ENCODE measurements around the gene TPM1. TPM values are rescaled to one million over a fixed set of nuclear protein-coding genes. Genes with fewer than 3 reads are reported as not detected.

TPM1 gene
- total RNA-seq, 4 donors from 2014 or later: 167 to 702 (median 252) TPM

DNA sequence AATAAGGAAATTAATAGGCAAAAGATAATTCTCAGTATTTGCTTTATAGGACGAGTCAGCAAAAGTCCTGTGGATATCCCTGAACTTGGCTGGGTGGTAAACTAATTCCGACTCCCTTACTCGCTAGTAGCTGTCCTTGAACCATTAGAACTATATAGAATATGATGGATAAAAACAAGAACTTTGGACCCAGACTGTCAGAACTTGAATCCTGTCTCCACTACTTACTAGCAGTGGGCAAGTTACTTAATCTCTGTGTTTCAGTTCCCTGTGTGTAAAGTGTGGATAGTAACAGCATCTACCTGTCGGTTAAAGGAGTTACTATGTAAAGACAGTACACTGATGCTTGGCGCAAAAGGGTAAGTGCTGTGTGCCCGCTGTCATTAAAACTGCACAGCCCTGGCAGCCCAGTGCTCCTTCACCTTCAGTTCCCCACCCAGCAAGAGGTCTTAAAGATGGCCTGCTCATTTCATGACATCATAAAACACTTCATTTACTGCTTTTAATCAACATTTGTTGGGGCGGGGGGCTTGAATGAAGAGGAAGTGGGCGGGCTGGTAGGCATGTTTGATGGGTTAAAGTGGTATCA lies 7.3 kb downstream of the TPM1 start:
- DNase-seq (ENCODE audit: low spot score) (no peak), ATAC-seq (ENCODE audit: low FRiP score) (no peak)
- TF ChIP-seq CTCF (IDR thresholded peaks at IDR 0.05): no peak

DNA sequence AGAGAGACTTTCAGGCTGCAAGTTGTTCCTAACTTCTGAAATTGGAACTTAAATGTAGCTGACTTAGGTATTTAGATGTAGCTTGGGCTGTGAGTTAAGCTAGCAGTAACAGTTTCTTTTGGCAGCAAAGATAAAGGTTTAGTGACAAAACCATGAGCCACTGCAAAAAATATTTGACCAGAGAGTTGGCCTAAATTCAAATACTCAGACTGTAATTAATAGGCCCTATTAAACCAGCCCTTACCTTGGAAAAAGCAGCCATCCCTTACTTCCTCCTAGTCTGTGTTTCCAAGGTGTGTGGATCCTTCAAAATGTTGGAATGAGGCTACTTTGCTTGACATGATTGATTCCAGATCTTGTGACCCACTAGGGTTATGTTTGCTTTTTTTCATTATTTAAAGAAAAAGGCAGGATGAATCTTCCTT lies 8.2 kb downstream of the TPM1 start:
- no peak for TF ChIP-seq CTCF (IDR thresholded peaks at IDR 0.05)
- ATAC-seq (ENCODE audit: low FRiP score): no peak
- no peak for DNase-seq (ENCODE audit: low spot score)

DNA sequence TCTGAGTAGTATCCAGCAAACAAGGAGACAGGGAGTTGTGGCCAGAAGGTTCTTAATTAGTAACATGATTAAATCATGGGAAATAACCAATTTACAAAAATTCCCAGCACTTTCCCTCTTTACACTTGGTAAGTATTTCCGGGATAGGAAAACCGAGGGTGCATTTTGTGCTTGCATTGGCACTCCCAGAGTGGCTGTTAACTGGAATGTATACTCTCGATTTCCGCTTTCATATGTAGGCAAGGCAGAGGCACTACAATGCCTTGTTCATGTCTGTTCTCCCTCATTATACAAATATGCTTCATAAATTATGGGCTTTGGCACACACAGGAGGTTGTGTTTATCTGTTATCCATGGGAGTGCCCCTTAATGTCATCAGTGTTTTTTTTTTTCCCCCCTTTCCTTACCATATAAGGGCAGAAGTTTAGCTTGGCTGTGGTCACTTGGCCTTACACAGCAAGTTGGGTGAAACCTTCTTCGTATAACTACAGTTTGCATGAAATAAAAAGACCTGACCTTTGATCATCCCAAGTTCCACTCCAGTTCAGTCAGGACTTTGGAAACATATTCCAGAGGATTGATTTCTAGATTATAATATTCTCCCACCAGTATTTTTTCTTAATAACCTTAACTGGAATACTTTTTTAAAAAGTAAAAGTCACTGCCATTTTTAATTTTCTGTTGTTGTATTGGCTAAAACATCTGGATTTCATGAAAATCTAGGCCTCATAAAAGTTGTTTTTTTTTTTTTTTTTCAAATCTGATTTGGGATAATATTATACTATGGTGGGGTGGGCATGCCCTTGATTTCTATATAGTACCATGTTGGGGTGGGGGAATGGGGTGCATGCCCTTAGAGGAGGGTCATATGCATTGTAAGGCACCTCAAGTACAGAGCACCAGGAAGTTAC lies 8.9 kb downstream of the TPM1 start:
- TF ChIP-seq CTCF (IDR thresholded peaks at IDR 0.05): no peak
- ATAC-seq (ENCODE audit: low FRiP score) (no peak), DNase-seq (ENCODE audit: low spot score) (no peak)

DNA sequence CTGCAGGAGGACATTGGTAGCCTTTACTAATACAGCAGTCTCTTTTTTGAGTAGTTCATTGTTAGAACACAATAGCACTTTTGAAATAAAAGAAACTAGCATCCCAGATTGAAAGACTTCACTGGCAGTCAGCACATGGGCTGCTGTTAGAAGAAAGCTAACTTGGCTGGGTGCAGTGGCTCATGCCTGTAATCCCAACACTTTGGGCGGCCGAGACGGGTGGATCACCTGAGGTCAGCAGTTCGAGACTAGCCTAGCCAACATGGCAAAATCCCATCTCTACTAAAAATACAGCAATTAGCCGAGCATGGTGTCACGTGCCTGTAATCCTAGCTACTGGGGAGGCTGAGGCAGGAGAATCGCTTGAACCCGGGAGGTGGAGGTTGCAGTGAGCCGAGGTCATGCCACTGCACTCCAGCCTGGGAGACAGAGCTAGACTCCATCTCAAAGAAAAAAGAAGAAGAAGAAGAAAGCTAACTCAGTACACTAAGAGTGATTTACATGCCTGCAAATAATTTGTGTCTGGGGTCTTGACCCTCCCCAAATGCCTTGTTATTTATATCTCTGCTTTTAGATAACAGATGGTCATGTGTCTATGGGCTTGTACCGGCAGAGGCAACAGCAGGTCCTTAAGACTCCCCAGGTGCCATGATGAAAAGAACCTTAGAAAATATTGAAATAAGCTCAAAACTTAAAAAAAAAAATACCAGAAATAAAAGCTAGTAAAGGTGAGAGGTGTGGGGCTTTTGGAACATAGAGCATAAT lies 9.7 kb downstream of the TPM1 start:
- TF ChIP-seq CTCF (IDR thresholded peaks at IDR 0.05): no peak
- DNase-seq (ENCODE audit: low spot score) (no peak), ATAC-seq (ENCODE audit: low FRiP score) (no peak)

GRCh38 chr15:63052961-63053698 lies 10.6 kb downstream of the TPM1 start:
- DNase-seq (ENCODE audit: low spot score) (no peak), ATAC-seq (ENCODE audit: low FRiP score) (no peak)
- TF ChIP-seq CTCF (IDR thresholded peaks at IDR 0.05): no peak

DNA sequence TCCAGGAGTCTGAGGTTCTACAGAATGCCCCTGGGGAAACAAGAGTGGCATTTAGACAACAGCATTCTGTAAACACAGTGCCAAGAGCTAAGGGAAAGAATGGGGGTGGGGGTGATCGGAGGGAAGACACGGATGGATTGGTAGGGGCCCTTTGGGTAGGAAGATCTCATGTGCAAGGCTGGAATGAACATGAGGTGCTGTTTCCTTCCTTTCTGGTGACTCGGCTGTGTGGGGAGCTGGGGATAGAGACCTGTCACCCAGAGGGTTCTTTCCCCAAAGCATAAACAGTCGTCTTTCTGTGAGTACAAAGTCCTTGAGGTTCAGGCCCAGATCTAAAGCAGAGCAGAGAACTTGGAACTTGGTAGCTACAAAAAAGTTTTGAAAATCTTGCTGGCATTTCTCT lies 11.7 kb downstream of the TPM1 start:
- ATAC-seq (ENCODE audit: low FRiP score) (no peak), DNase-seq (ENCODE audit: low spot score) (no peak)
- TF ChIP-seq CTCF (IDR thresholded peaks at IDR 0.05): no peak
